Mucosa of descending colon (tissue), 3 donors: ENCODE data around the gene BCL7C. TPM values are rescaled to one million over a fixed set of nuclear protein-coding genes. Genes with fewer than 3 reads are reported as not detected.
A peak's percentile ranks its signal among the peaks of the same experiment; 100 is the strongest.

Source experiments
- ATAC-seq: fragments of 200-7000 bp; cut with Tn5 transposase; one replicate; pipeline ENCODE4 v1.9.1; 2020; ENCODE audit warnings: mild to moderate bottlenecking, moderate library complexity
- DNase-seq, 3 donors: peaks; one replicate each; pipeline ENCODE4 v3.0.0-alpha.2; 2020
- H3K36me3 ChIP-seq: fragments of 200-600 bp; one replicate; pipeline ENCODE4 v1.8.0; 2021; ENCODE audit warnings: low read depth, mild to moderate bottlenecking
- H3K4me1 ChIP-seq: fragments of 200-600 bp; one replicate; pipeline ENCODE4 v1.8.0; 2021; ENCODE audit warnings: low read depth, mild to moderate bottlenecking
- H3K4me3 ChIP-seq: fragments of 200-600 bp; one replicate; pipeline ENCODE4 v1.8.0; 2021; ENCODE audit warnings: mild to moderate bottlenecking
- H3K9me3 ChIP-seq: fragments of 200-600 bp; one replicate; pipeline ENCODE4 v1.8.0; 2021; ENCODE audit warnings: mild to moderate bottlenecking
- CTCF ChIP-seq: fragments of 200-600 bp; IDR thresholded peaks from one replicate; pipeline ENCODE4 v1.8.0; 2022; ENCODE audit warnings: antibody characterized with exemption, mild to moderate bottlenecking
- intact Hi-C, 2 donors: fragments of 100-400 bp; cut with DNase I in 1 of 2; cut with micrococcal nuclease in 1 of 2; formaldehyde crosslinking; loops; one replicate each; pipeline versions ENCODE4 v1.11.0 to v1.11.1; 2022; cut with DNase I, micrococcal nuclease
- total RNA-seq, 3 donors: library from RNA; stranded (reverse); fragmentation: NEBNext Ultra II Directional in 2 of 3; extraction: Animal tissue kit (Norgen Biotek cat#: 25700) in 2 of 3; gene quantifications; one replicate each; pipeline versions ENCODE4 v1.2.1 to v1.2.4, GENCODE V29; 2021 to 2023
- donor health status: DM: no; HTN: no; CAD: no; lungs with moderate emphysema.
- donor health status: DM: no; HTN: no; CAD: no.
- donor health status: DM: no; HTN: yes; CAD: no.

BCL7C gene
- total RNA-seq, 3 donors from 2014 or later = 20.8 to 30.6 (median 25.3) TPM

GRCh38 chr16:30882429-30883310, 11.2 kb downstream of the BCL7C start:
- intact Hi-C loops = no loop called here
- DNase-seq = peak in 2 of 3 donors; percentile 35 to 52
- Histone ChIP-seq H3K4me3 (no peak overlapping the region), H3K36me3 (no peaks in the 10 kb centered on the region), H3K9me3 (no peaks in the 10 kb centered on the region), H3K4me1 (peaks cover 9% of the 10 kb centered on the region)
- TF ChIP-seq CTCF = no peak
- ATAC-seq = peak; percentile 72

GRCh38 chr16:30876867-30877266, 17.0 kb downstream of the BCL7C start:
- peaks cover 28% of the 10 kb centered on the region for H3K4me1 ChIP-seq
- intact Hi-C loops = no loop called here
- DNase-seq = peak in 1 of 3 donors; percentile 46

GRCh38 chr16:30875871-30876801, 17.7 kb downstream of the BCL7C start:
- Histone ChIP-seq H3K4me1 (peaks cover 26% of the 10 kb centered on the region), H3K36me3 (no peaks in the 10 kb centered on the region), H3K4me3 (peak overlapping the region; percentile 85), H3K9me3 (no peaks in the 10 kb centered on the region)
- peak in 2 of 3 donors; percentile 40 to 61 for DNase-seq
- intact Hi-C loops = no loop called here
- ATAC-seq = peak; percentile 48
- TF ChIP-seq CTCF = no peak

More at GRCh38 chr16:30876867-30877266, 17.0 kb downstream of the BCL7C start:
- ATAC-seq = no peak
- Histone ChIP-seq H3K36me3 (no peaks in the 10 kb centered on the region), H3K4me3 (no peak overlapping the region), H3K9me3 (no peaks in the 10 kb centered on the region)
- no peak for TF ChIP-seq CTCF

GRCh38 chr16:30874821-30875717, 18.8 kb downstream of the BCL7C start:
- ATAC-seq (peak; percentile 96), DNase-seq (peak; percentile 95 to 96 (median 96))
- intact Hi-C loops = no loop called here
- Histone ChIP-seq H3K4me1 (peaks cover 24% of the 10 kb centered on the region), H3K4me3 (peak overlapping the region; percentile 85), H3K36me3 (no peaks in the 10 kb centered on the region), H3K9me3 (no peaks in the 10 kb centered on the region)
- no peak for TF ChIP-seq CTCF
